ENCODE results near the gene RANBP10. TPM values are rescaled to one million over a fixed set of nuclear protein-coding genes. Genes with fewer than 3 reads are reported as not detected.

Gene RANBP10
- total and polyA plus RNA-seq, 2 of the 8 experiments (the other 6 are each of a cell fraction or from before 2014, with no cell fraction given) = 14.2 to 16.8 TPM

DNA sequence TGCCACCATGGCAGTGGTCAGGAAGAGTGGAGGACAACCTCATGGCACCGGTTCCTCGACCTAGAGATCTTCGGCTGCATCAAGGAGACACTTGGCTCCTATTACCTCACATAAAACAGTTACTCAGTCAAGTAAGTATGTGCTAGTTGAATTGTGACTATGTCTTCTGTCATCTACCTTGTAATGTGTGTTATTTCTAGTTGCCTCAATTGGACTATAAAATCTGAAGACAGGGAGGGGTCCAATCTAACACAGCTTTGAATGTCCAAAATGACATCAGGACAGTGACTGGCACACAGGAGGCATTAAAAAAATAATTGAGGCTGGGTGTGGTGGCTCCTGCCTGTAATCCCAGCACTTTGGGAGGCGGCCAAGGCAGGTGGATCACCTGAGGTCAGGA, 122.6 kb downstream of the RANBP10 start:
- no peaks in the 10 kb centered on the region for H3K4me1 ChIP-seq (replicated peaks in 1 of 4; ENCODE audit: control insufficient read depth in 3 of 4, insufficient read depth in 4 of 4, low read length in 3 of 4)
- no peak overlapping the region for H3K4me3 ChIP-seq (ENCODE audit: extremely low read depth in 1 of 4, insufficient read depth in 2 of 4, low read depth in 3 of 4, low read length in 4 of 4)
- no peak overlapping the region for H2BK12ac ChIP-seq (ENCODE audit: low read depth, low read length)
- H2AFZ ChIP-seq (ENCODE audit: low read length) = no peak overlapping the region
- H3K27ac ChIP-seq (ENCODE audit: low read depth, low read length) = no peak overlapping the region
- TF ChIP-seq, protein P1, sequence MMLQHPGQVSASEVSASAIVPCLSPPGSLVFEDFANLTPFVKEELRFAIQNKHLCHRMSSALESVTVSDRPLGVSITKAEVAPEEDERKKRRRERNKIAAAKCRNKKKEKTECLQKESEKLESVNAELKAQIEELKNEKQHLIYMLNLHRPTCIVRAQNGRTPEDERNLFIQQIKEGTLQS (IDR thresholded peaks at IDR 0.05; ENCODE audit: insufficient read depth, low read depth, low read length) = no peak
- no peak for TF ChIP-seq CBX8 (IDR thresholded peaks at IDR 0.05; ENCODE audit: borderline replicate concordance, low read depth, low read length)
- H3K4me2 ChIP-seq (ENCODE audit: insufficient read depth in 1 of 2, low read depth in 2 of 2, low read length in 2 of 2) = no peak overlapping the region
- peaks cover 0 to 3% of the 10 kb centered on the region in 2 experiments; a peak in 1 of 4 replicates for H3K79me2 ChIP-seq (ENCODE audit: control insufficient read depth in 1 of 2, insufficient read depth in 2 of 2, low read length in 2 of 2)
- no peak overlapping the region for H3K56ac ChIP-seq (replicated peaks; ENCODE audit: insufficient read length, low read depth, low read length)
- no peaks in the 10 kb centered on the region for H3K9me3 ChIP-seq (ENCODE audit: insufficient read depth in 2 of 2, low read depth in 1 of 2, low read length in 1 of 2)
- no peak overlapping the region for H2BK15ac ChIP-seq (ENCODE audit: low read length)
- H3K4ac ChIP-seq (replicated peaks; ENCODE audit: insufficient read length, low read depth, low read length) = no peak overlapping the region
- no peak overlapping the region for H3K9ac ChIP-seq (replicated peaks in 1 of 4; ENCODE audit: extremely low read depth in 1 of 4, low read depth in 3 of 4, low read length in 3 of 4)
- no peak overlapping the region for H2BK20ac ChIP-seq (ENCODE audit: low read length)
- no peak overlapping the region for H4K5ac ChIP-seq (ENCODE audit: insufficient read length, low read depth, low read length)
- H2AK5ac ChIP-seq (ENCODE audit: low read depth, low read length) = no peak overlapping the region
- whole genome bisulfite sequencing, 2 experiments (ENCODE audit: extremely low coverage in 1 of 2, insufficient coverage in 1 of 2, insufficient read length in 1 of 2, insufficient replicate concordance in 2 of 2, low coverage in 1 of 2, low lambda C conversion rate in 2 of 2, missing lambda C conversion rate in 1 of 2) = 98% methylated on average over 4 of the region's 4 CpGs; no CpG with 5 or more reads in 1 of the 2 experiments
- no peak overlapping the region for H4K91ac ChIP-seq (replicated peaks; ENCODE audit: insufficient read length, low read length)
- no peak overlapping the region for H2BK120ac ChIP-seq (replicated peaks; ENCODE audit: low read depth, low read length)
- no peak overlapping the region for H3K23ac ChIP-seq (ENCODE audit: insufficient read length)
- no peak overlapping the region for H3K18ac ChIP-seq (ENCODE audit: extremely low read depth, low read length)
- no peaks in the 10 kb centered on the region for H3K23me2 ChIP-seq (ENCODE audit: low read depth, low read length)
- no peak overlapping the region for H3K14ac ChIP-seq (ENCODE audit: insufficient read length)
- no peaks in the 10 kb centered on the region for H3K27me3 ChIP-seq (replicated peaks in 1 of 4; ENCODE audit: control insufficient read depth in 3 of 4, extremely low read depth in 1 of 4, insufficient read depth in 3 of 4, low read length in 3 of 4)
- ChIA-PET POLR2A (ENCODE audit: partially characterized antibody) (no interaction called here), CTCF (ENCODE audit: partially characterized antibody) (interaction anchor here (1.3 to 7.2 kb wide), 3 partner anchors 11 to 245 kb away, joined by 4 to 45 read pairs (median 9); no protein-coding TSS in a partner anchor)
- peaks cover 1 to 3% of the 10 kb centered on the region in 2 experiments for H4K20me1 ChIP-seq (replicated peaks in 1 of 2; ENCODE audit: control insufficient read depth in 1 of 2, insufficient read depth in 2 of 2, low read length in 2 of 2)
- H2BK5ac ChIP-seq (ENCODE audit: low read depth, low read length) = no peak overlapping the region
- H3K36me3 ChIP-seq (ENCODE audit: control insufficient read depth in 2 of 4, insufficient read depth in 4 of 4, low read length in 3 of 4) = peaks cover 3 to 16% (median 10%) of the 10 kb centered on the region in 4 experiments; a peak in 6 of 8 replicates
- H3K79me1 ChIP-seq (ENCODE audit: low read depth, low read length) = no peaks in the 10 kb centered on the region
- DNase-seq (ENCODE audit: low read depth in 1 of 2, low spot score in 2 of 2) (no peak), FAIRE-seq (no peak)
- H4K8ac ChIP-seq (ENCODE audit: extremely low read depth, insufficient read depth, low read length) = no peak overlapping the region
